ENCODE data around the gene LMAN2.

The LMAN2 gene

GRCh38 chr5:177314376-177315342 is 36.8 kb downstream of the LMAN2 start:
- Histone ChIP-seq H3K27me3 (ENCODE audit: insufficient read depth, poor library complexity, severe bottlenecking) (no peaks in the 10 kb centered on the region), H3K9me3 (ENCODE audit: severe bottlenecking) (no peaks in the 10 kb centered on the region), H3K36me3 (ENCODE audit: low read depth) (peaks cover 6% of the 10 kb centered on the region), H3K4me1 (ENCODE audit: insufficient read depth, poor library complexity, severe bottlenecking) (no peaks in the 10 kb centered on the region), H3K27ac (ENCODE audit: poor library complexity, severe bottlenecking) (no peak overlapping the region), H3K4me3 (ENCODE audit: severe bottlenecking) (no peak overlapping the region)
- TF ChIP-seq CTCF (IDR thresholded peaks at IDR 0.05; ENCODE audit: poor library complexity, severe bottlenecking): no peak
- no peak for ATAC-seq (ENCODE audit: low read depth)
- DNase-seq (ENCODE audit: low spot score): peak; percentile 58

GRCh38 chr5:177313561-177314259 is 37.8 kb downstream of the LMAN2 start:
- ATAC-seq (ENCODE audit: low read depth): no peak
- TF ChIP-seq CTCF (IDR thresholded peaks at IDR 0.05; ENCODE audit: poor library complexity, severe bottlenecking): no peak
- no peaks in the 10 kb centered on the region for H3K27me3 ChIP-seq (ENCODE audit: insufficient read depth, poor library complexity, severe bottlenecking)
- peaks cover 15% of the 10 kb centered on the region for H3K36me3 ChIP-seq (ENCODE audit: low read depth)
- no peak overlapping the region for H3K4me3 ChIP-seq (ENCODE audit: severe bottlenecking)
- no peak overlapping the region for H3K27ac ChIP-seq (ENCODE audit: poor library complexity, severe bottlenecking)
- no peaks in the 10 kb centered on the region for H3K9me3 ChIP-seq (ENCODE audit: severe bottlenecking)
- no peak for DNase-seq (ENCODE audit: low spot score)
- H3K4me1 ChIP-seq (ENCODE audit: insufficient read depth, poor library complexity, severe bottlenecking): no peaks in the 10 kb centered on the region

- Histone ChIP-seq H3K9me3 (ENCODE audit: severe bottlenecking) (no peaks in the 10 kb centered on the region), H3K4me1 (ENCODE audit: insufficient read depth, poor library complexity, severe bottlenecking) (no peaks in the 10 kb centered on the region), H3K4me3 (ENCODE audit: severe bottlenecking) (peak overlapping the region; percentile 50), H3K27me3 (ENCODE audit: insufficient read depth, poor library complexity, severe bottlenecking) (no peaks in the 10 kb centered on the region), H3K27ac (ENCODE audit: poor library complexity, severe bottlenecking) (peak overlapping the region; percentile 59), H3K36me3 (ENCODE audit: low read depth) (peaks cover 18% of the 10 kb centered on the region)
- ATAC-seq (ENCODE audit: low read depth) (peak; percentile 13), DNase-seq (ENCODE audit: low spot score) (no peak)
- TF ChIP-seq CTCF (IDR thresholded peaks at IDR 0.05; ENCODE audit: poor library complexity, severe bottlenecking): peak; percentile 16
These were observed 38.8 kb downstream of the LMAN2 start for GRCh38 chr5:177312649-177313181.

- peak within 1 kb of the TSS; percentile 50 for H3K4me3 ChIP-seq (ENCODE audit: severe bottlenecking)
- TF ChIP-seq CTCF (IDR thresholded peaks at IDR 0.05; ENCODE audit: poor library complexity, severe bottlenecking): no peak
- no peaks in the 10 kb centered on the region for H3K4me1 ChIP-seq (ENCODE audit: insufficient read depth, poor library complexity, severe bottlenecking)
- H3K36me3 ChIP-seq (ENCODE audit: low read depth): peaks cover 22% of the 10 kb centered on the region
- peak; percentile 100 for DNase-seq (ENCODE audit: low spot score)
- H3K9me3 ChIP-seq (ENCODE audit: severe bottlenecking): no peaks in the 10 kb centered on the region
- H3K27me3 ChIP-seq (ENCODE audit: insufficient read depth, poor library complexity, severe bottlenecking): no peaks in the 10 kb centered on the region
- H3K27ac ChIP-seq (ENCODE audit: poor library complexity, severe bottlenecking): peak within 1 kb of the TSS; percentile 59
- peak; percentile 73 for ATAC-seq (ENCODE audit: low read depth)
These were observed 39.5 kb downstream of the LMAN2 start, which contains the start of gene MXD3 for GRCh38 chr5:177311723-177312648. TSS of gene MXD3 (minus strand) at chr5:177311898. CDS start at chr5:177311830, 68 bp downstream.
